Neural cell (in vitro differentiated cells): ENCODE data around the gene NHEJ1.

Source experiments
- EZH2 ChIP-seq: fragments of 200-600, 300-800 bp; shearing (Covaris generic), sonication (generic); IDR thresholded peaks from 2 replicates; pipeline ENCODE4 v1.6.1; 2014; ENCODE audit warnings: antibody characterized with exemption, low read length, borderline replicate concordance, mild to moderate bottlenecking; ENCODE audit not compliant: insufficient read depth, poor library complexity, severe bottlenecking
- POLR2AphosphoS5 ChIP-seq: IDR thresholded peaks from 2 replicates; pipeline ENCODE4 v1.6.1; 2012
- TF ChIP-seq, protein P1 (sequence below): fragments of 450-650 bp; IDR thresholded peaks from 2 replicates; pipeline ENCODE4 v1.5.1; 2014; ENCODE audit warnings: antibody characterized with exemption, mild to moderate bottlenecking, moderate library complexity; ENCODE audit not compliant: poor library complexity, severe bottlenecking

DNA sequence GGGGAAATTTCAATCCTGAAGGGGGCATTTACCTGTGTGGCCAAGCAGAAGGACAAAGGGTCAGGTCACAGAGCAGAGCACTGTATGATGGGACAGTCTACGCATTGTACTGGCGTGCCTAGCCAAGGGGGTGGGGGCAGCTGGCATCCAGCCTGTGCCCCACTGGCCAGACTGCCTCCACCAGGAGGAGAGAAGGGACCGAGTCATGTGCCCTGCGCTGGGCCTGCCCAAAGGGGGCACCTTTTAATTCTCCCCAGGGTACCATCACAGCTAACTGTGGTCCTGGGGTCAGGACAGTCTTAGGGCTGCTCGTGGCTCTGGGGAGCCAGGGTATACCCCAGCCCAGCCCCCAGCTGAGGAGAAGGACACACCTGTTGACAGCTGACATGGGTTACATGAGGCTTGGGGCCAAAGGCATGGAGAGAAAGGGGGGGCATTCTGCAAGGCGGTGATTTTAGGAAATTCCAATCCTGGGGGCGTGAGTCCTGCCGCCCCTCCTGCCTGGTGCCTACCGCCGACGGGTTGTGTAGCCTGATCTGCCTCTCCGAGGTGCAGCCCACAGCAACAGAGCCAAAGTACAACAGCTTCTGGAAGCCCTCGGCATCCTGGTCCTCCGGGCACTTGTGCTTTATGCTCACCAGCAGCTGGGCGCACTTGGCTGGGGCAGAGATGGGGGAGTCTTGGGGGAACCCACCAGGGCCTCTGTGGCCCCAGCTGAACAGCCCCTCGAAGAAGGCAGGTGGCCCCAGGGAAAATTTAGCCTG is 130.3 kb downstream of the NHEJ1 start:
- TF ChIP-seq POLR2AphosphoS5: no peak
- TF ChIP-seq, protein P1, sequence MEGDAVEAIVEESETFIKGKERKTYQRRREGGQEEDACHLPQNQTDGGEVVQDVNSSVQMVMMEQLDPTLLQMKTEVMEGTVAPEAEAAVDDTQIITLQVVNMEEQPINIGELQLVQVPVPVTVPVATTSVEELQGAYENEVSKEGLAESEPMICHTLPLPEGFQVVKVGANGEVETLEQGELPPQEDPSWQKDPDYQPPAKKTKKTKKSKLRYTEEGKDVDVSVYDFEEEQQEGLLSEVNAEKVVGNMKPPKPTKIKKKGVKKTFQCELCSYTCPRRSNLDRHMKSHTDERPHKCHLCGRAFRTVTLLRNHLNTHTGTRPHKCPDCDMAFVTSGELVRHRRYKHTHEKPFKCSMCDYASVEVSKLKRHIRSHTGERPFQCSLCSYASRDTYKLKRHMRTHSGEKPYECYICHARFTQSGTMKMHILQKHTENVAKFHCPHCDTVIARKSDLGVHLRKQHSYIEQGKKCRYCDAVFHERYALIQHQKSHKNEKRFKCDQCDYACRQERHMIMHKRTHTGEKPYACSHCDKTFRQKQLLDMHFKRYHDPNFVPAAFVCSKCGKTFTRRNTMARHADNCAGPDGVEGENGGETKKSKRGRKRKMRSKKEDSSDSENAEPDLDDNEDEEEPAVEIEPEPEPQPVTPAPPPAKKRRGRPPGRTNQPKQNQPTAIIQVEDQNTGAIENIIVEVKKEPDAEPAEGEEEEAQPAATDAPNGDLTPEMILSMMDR: no peak
- TF ChIP-seq EZH2: no peak
